SK-N-SH (cell line): ENCODE measurements around the gene DGCR8. TPM values are rescaled to one million over a fixed set of nuclear protein-coding genes. Genes with fewer than 3 reads are reported as not detected.

ENCODE experiments used
- CTCF ChIA-PET: fragments of 300-600, 350-600 bp; formaldehyde crosslinking; extraction: SDS; loops from one replicate; lab custom pipeline; 2021; lab: Yijun Ruan, JAX
- POLR2A ChIA-PET: fragments of 350-600 bp; sonication (Branson Sonifier 250); formaldehyde crosslinking; extraction: SDS; loops from one replicate; lab custom pipeline; 2020; ENCODE audit warnings: antibody characterized with exemption, inconsistent platforms; lab: Yijun Ruan, JAX
- DNase-seq: peaks from one replicate; pipeline ENCODE4 v3.0.0; 2012
- H2AFZ ChIP-seq: fragments of 200-600 bp; sonication (generic); 2 replicates; pipeline ENCODE4 v1.8.1; 2016; ENCODE audit warnings: antibody characterized with exemption, mild to moderate bottlenecking, low read depth
- H3F3A ChIP-seq: fragments of 200-600 bp; sonication (generic); replicated peaks from 2 replicates; pipeline ENCODE3; 2016; ENCODE audit warnings: antibody characterized with exemption, mild to moderate bottlenecking; ENCODE audit not compliant: insufficient read depth
- H3K27ac ChIP-seq, 2 experiments: fragments of 200-500 bp in 1 of 2; fragments of 200-600 bp in 1 of 2; sonication (Bioruptor generic) in 1 of 2; sonication (generic), shearing (Covaris generic) in 1 of 2; 2 replicates each; pipeline versions ENCODE4 v1.5.1 to v1.6.1; 2014 to 2016; ENCODE audit warnings: low read depth in 2 of 2, inconsistent platforms in 1 of 2, low read length in 1 of 2, mild to moderate bottlenecking in 1 of 2, mixed read lengths in 1 of 2
- H3K27me3 ChIP-seq: fragments of 200-600 bp; sonication (generic), shearing (Covaris generic); 2 replicates; pipeline ENCODE4 v1.6.1; 2016; ENCODE audit warnings: mixed run types; ENCODE audit not compliant: insufficient read depth
- H3K36me3 ChIP-seq, 2 experiments: fragments of 200-500 bp in 1 of 2; fragments of 200-600 bp in 1 of 2; sonication (Bioruptor generic) in 1 of 2; sonication (generic) in 1 of 2; replicated peaks in 1 of 2; 2 replicates each; pipeline versions ENCODE3 to v1.5.1; 2014 to 2016; ENCODE audit warnings: low read length in 1 of 2, mild to moderate bottlenecking in 1 of 2; ENCODE audit not compliant: insufficient read depth in 2 of 2, control insufficient read depth in 1 of 2
- H3K4me1 ChIP-seq, 2 experiments: fragments of 200-500 bp in 1 of 2; fragments of 200-600 bp in 1 of 2; sonication (Bioruptor generic) in 1 of 2; sonication (generic), shearing (Covaris generic) in 1 of 2; 2 replicates each; pipeline versions ENCODE4 v1.5.1 to v1.6.1; 2014 to 2016; ENCODE audit warnings: low read depth in 1 of 2, low read length in 1 of 2, mixed run types in 1 of 2; ENCODE audit not compliant: insufficient read depth in 2 of 2, control insufficient read depth in 1 of 2
- H3K4me2 ChIP-seq: fragments of 200-600 bp; sonication (generic), shearing (Covaris generic); 2 replicates; pipeline ENCODE4 v1.6.1; 2017; ENCODE audit warnings: mixed run types
- H3K4me3 ChIP-seq, 2 experiments: fragments of 200-500 bp in 1 of 2; fragments of 200-600 bp in 1 of 2; sonication (Bioruptor generic) in 1 of 2; sonication (generic), shearing (Covaris generic) in 1 of 2; 2 replicates each; pipeline versions ENCODE4 v1.5.1 to v1.8.1; 2014 to 2016; ENCODE audit warnings: low read depth in 2 of 2, inconsistent platforms in 1 of 2, low read length in 1 of 2, mild to moderate bottlenecking in 1 of 2, mixed read lengths in 1 of 2, moderate library complexity in 1 of 2
- H3K79me2 ChIP-seq: fragments of 200-600 bp; sonication (generic); 2 replicates; pipeline ENCODE4 v1.8.1; 2017; ENCODE audit warnings: mild to moderate bottlenecking; ENCODE audit not compliant: insufficient read depth
- H3K9ac ChIP-seq: fragments of 200-600 bp; sonication (generic); 2 replicates; pipeline ENCODE4 v1.6.1; 2017; ENCODE audit warnings: mixed run types
- H3K9me2 ChIP-seq: fragments of 200-600 bp; sonication (generic); 2 replicates; pipeline ENCODE4 v1.6.1; 2017; ENCODE audit warnings: mixed run types
- H3K9me3 ChIP-seq: fragments of 200-600 bp; sonication (generic); 2 replicates; pipeline ENCODE4 v1.6.1; 2017; ENCODE audit warnings: mixed run types, mild to moderate bottlenecking, moderate library complexity
- H4K20me1 ChIP-seq: fragments of 200-600 bp; sonication (generic); 2 replicates; pipeline ENCODE4 v1.6.1; 2017; ENCODE audit warnings: mild to moderate bottlenecking, mixed run types; ENCODE audit not compliant: insufficient read depth
- EP300 ChIP-seq, 2 experiments: IDR thresholded peaks; 2 replicates each; pipeline versions ENCODE4 v1.4.0 to v1.6.1; 2012; ENCODE audit warnings: borderline replicate concordance in 1 of 2, low read depth in 1 of 2, low read length in 1 of 2
- EZH2phosphoT487 ChIP-seq: fragments of 200-600 bp; sonication (generic); IDR thresholded peaks from 2 replicates; pipeline ENCODE4 v1.6.1; 2017; ENCODE audit warnings: low read depth, mixed run types, mild to moderate bottlenecking, antibody characterized with exemption, moderate library complexity, borderline replicate concordance
- FOXJ3 ChIP-seq: sonication (generic); formaldehyde crosslinking; IDR thresholded peaks from 2 replicates; pipeline ENCODE4 v1.5.1; 2020; ENCODE audit warnings: mild to moderate bottlenecking, missing genetic modification reagents
- GABPA ChIP-seq: IDR thresholded peaks from 2 replicates; pipeline ENCODE4 v1.4.0; 2012; ENCODE audit warnings: low read depth, mild to moderate bottlenecking
- GATA2 ChIP-seq: sonication (generic); formaldehyde crosslinking; IDR thresholded peaks from 2 replicates; pipeline ENCODE4 v1.5.0; 2020; ENCODE audit warnings: mild to moderate bottlenecking, missing genetic modification reagents
- JUND ChIP-seq: IDR thresholded peaks from 2 replicates; pipeline ENCODE4 v1.4.0; 2012
- MXI1 ChIP-seq: IDR thresholded peaks from 2 replicates; pipeline ENCODE4 v1.6.1; 2012; ENCODE audit warnings: mild to moderate bottlenecking, low read depth, low read length, improper control_type of control experiment
- PBX3 ChIP-seq: IDR thresholded peaks from 2 replicates; pipeline ENCODE4; 2012
- RAD21 ChIP-seq: IDR thresholded peaks from 2 replicates; pipeline ENCODE4 v1.6.1; 2012; ENCODE audit warnings: mild to moderate bottlenecking, low read length
- RCOR1 ChIP-seq: fragments of 150-350 bp; IDR thresholded peaks from 2 replicates; pipeline ENCODE4 v1.6.1; 2017; ENCODE audit warnings: antibody characterized with exemption, low read length
- RFX5 ChIP-seq: IDR thresholded peaks from 2 replicates; pipeline ENCODE4 v1.6.1; 2012; ENCODE audit warnings: mild to moderate bottlenecking, improper control_type of control experiment, low read length
- SIN3A ChIP-seq: IDR thresholded peaks from 2 replicates; pipeline ENCODE4 v1.6.1; 2012; ENCODE audit warnings: low read depth, mild to moderate bottlenecking, low read length, moderate library complexity, borderline replicate concordance
- SMC3 ChIP-seq: IDR thresholded peaks from 2 replicates; pipeline ENCODE4 v1.6.1; 2012; ENCODE audit warnings: low read depth, low read length, improper control_type of control experiment
- TAF1 ChIP-seq: IDR thresholded peaks from 2 replicates; pipeline ENCODE4 v1.6.1; 2012; ENCODE audit warnings: low read depth, mild to moderate bottlenecking, low read length, moderate library complexity, borderline replicate concordance
- TCF12 ChIP-seq: IDR thresholded peaks from 2 replicates; pipeline ENCODE4 v1.4.0; 2012
- TEAD4 ChIP-seq: IDR thresholded peaks from 2 replicates; pipeline ENCODE4 v1.4.0; 2012; ENCODE audit warnings: mild to moderate bottlenecking, borderline replicate concordance; ENCODE audit not compliant: insufficient read depth
- USF1 ChIP-seq: IDR thresholded peaks from 2 replicates; pipeline ENCODE4 v1.4.0; 2012; ENCODE audit warnings: low read depth, borderline replicate concordance
- USF2 ChIP-seq: fragments of 150-350 bp; IDR thresholded peaks from 2 replicates; pipeline ENCODE4 v1.6.1; 2017; ENCODE audit warnings: antibody characterized with exemption, low read length, low read depth, borderline replicate concordance
- YY1 ChIP-seq: IDR thresholded peaks from 2 replicates; pipeline ENCODE4 v1.4.0; 2012; ENCODE audit warnings: low read depth, mild to moderate bottlenecking
- ZBTB33 ChIP-seq: IDR thresholded peaks from 2 replicates; pipeline ENCODE4 v1.4.0; 2012; ENCODE audit warnings: low read depth, borderline replicate concordance
- WGBS: methylation state at CpG from one replicate; pipeline ENCODE4 v1.1.6; 2017; ENCODE audit warnings: low lambda C conversion rate; 5-methylcytosine and 5-hydroxymethylcytosine counted together
- polyA plus RNA-seq, 3 experiments: library from polyadenylated mRNA; depleted of rRNA; stranded (reverse); fragments of >200 nt; gene quantifications; 2 replicates each; pipeline ENCODE4 v1.2.3, GENCODE V29; 2012

Gene DGCR8
- polyA plus RNA-seq, 1 of the 3 experiments (the other 2 are of a cell fraction), result 26.5 TPM

GRCh38 chr22:20129747-20130014 lies 49.6 kb downstream of the DGCR8 start:
- WGBS, result 93% methylated on average over 2 of the region's 3 CpGs
- H4K20me1 ChIP-seq, result peaks cover 17% of the 10 kb centered on the region
- H3K4me2 ChIP-seq, result no peak overlapping the region
- peaks cover 0 to 27% of the 10 kb centered on the region in 2 experiments; a peak in 1 of 4 replicates for H3K4me1 ChIP-seq
- H3K79me2 ChIP-seq, result peaks cover 34% of the 10 kb centered on the region
- H3K27me3 ChIP-seq, result no peaks in the 10 kb centered on the region
- no peaks in the 10 kb centered on the region for H3K9me2 ChIP-seq
- H3K4me3 ChIP-seq, result no peak overlapping the region
- DNase-seq, result no peak
- no peak overlapping the region for H3K9ac ChIP-seq
- TF ChIP-seq YY1 (0 out of 2 replicates have a peak, but pooled peaks have one; percentile 41), SMC3 (no peak)
- peaks cover 18% of the 10 kb centered on the region for H3F3A ChIP-seq
- no peak overlapping the region for H2AFZ ChIP-seq
- H3K9me3 ChIP-seq, result no peaks in the 10 kb centered on the region
- H3K36me3 ChIP-seq, result peaks cover 0 to 37% of the 10 kb centered on the region in 2 experiments
- no peak overlapping the region for H3K27ac ChIP-seq
- POLR2A ChIA-PET, result interaction anchor here (1.0 to 1.9 kb wide), 3 partner anchors 10 to 25 kb away, joined by 3 to 7 read pairs (median 5); partner anchors contain the start of genes RANBP1 and TRMT2A
- CTCF ChIA-PET, result interaction anchor here (0.7 to 2.2 kb wide), 7 partner anchors 10 to 188 kb away, joined by 3 to 8 read pairs (median 3); no protein-coding TSS in a partner anchor

- Histone ChIP-seq H3K4me3 (peak overlapping the region in 1 of 2 experiments; percentile 95; a peak in 2 of 4 replicates), H3K4me1 (peaks cover 0 to 33% of the 10 kb centered on the region in 2 experiments; a peak in 1 of 4 replicates), H3K79me2 (peaks cover 36% of the 10 kb centered on the region), H3K9me2 (no peaks in the 10 kb centered on the region), H3K27me3 (no peaks in the 10 kb centered on the region), H3K27ac (peak overlapping the region; percentile 75 to 83; a peak in 3 of 4 replicates), H4K20me1 (peaks cover 24% of the 10 kb centered on the region), H3K36me3 (peaks cover 0 to 31% of the 10 kb centered on the region in 2 experiments), H2AFZ (no peak overlapping the region; the same call in 1 of the 2 replicates), H3F3A (peaks cover 18% of the 10 kb centered on the region), H3K4me2 (peak overlapping the region; percentile 92; the same call in 1 of the 2 replicates), H3K9ac (no peak overlapping the region), H3K9me3 (no peaks in the 10 kb centered on the region)
- 100% methylated on average over 1 of the region's 3 CpGs for WGBS
- TF ChIP-seq PBX3 (no peak), ZBTB33 (no peak), TEAD4 (no peak), JUND (no peak), TAF1 (no peak), EZH2phosphoT487 (no peak), EP300 (IDR thresholded peaks at IDR 0.05; ENCODE audit: borderline replicate concordance in 1 of 2, low read depth in 1 of 2, low read length in 1 of 2) (no peak), RCOR1 (no peak), GATA2 (no peak), USF2 (no peak), SIN3A (no peak), RAD21 (no peak), TCF12 (no peak), YY1 (no peak), USF1 (no peak), FOXJ3 (no peak), MXI1 (no peak), GABPA (no peak), RFX5 (no peak)
- CTCF ChIA-PET, result interaction anchor here (0.7 to 2.2 kb wide), 6 partner anchors 10 to 191 kb away, joined by 3 to 8 read pairs (median 3); partner anchors contain the start of gene TRMT2A
- POLR2A ChIA-PET, result interaction anchor here (0.6 to 1.9 kb wide), 4 partner anchors 11 to 373 kb away, joined by 3 to 5 read pairs (median 4); partner anchors contain the start of gene TRMT2A
- no peak for DNase-seq
These were observed 50.3 kb downstream of the DGCR8 start for GRCh38 chr22:20130319-20130718.
